DLD1 (cell line): ENCODE measurements around the gene RASGRP3.

Source experiments
- in situ Hi-C: cut with HindIII; loops from 2 replicates; pipeline ENCODE4 v1.10.0; 2017; ENCODE audit warnings: low sequenced_read_pairs

The RASGRP3 gene

GRCh38 chr2:33492399-33493134, 16.1 kb downstream of the RASGRP3 start:
- in situ Hi-C loops = no loop called here

- in situ Hi-C loops = no loop called here
These were observed 17.8 kb downstream of the RASGRP3 start for GRCh38 chr2:33494155-33494779.

- in situ Hi-C loops = no loop called here
These were observed 18.6 kb downstream of the RASGRP3 start for GRCh38 chr2:33494877-33495641.

- in situ Hi-C loops = no loop called here
These were observed 19.2 kb downstream of the RASGRP3 start for GRCh38 chr2:33495683-33496082.

- in situ Hi-C loops = no loop called here
These were observed 19.7 kb downstream of the RASGRP3 start for GRCh38 chr2:33496150-33496549.

- in situ Hi-C loops = no loop called here
These were observed 20.3 kb downstream of the RASGRP3 start for GRCh38 chr2:33496726-33497125.

GRCh38 chr2:33497221-33497650, 20.8 kb downstream of the RASGRP3 start:
- in situ Hi-C loops = no loop called here

- in situ Hi-C loops = no loop called here
These were observed 22.0 kb downstream of the RASGRP3 start for GRCh38 chr2:33498291-33498956.

- in situ Hi-C loops = no loop called here
These were observed 23.7 kb downstream of the RASGRP3 start for GRCh38 chr2:33500177-33500576.

- in situ Hi-C loops = no loop called here
These were observed 25.6 kb downstream of the RASGRP3 start for GRCh38 chr2:33502025-33502424.

- in situ Hi-C loops = no loop called here
These were observed 26.6 kb downstream of the RASGRP3 start for GRCh38 chr2:33503002-33503401.

GRCh38 chr2:33505966-33506365, 29.5 kb downstream of the RASGRP3 start:
- in situ Hi-C loops = no loop called here

GRCh38 chr2:33509908-33510585, 33.6 kb downstream of the RASGRP3 start:
- in situ Hi-C loops = no loop called here

- in situ Hi-C loops = no loop called here
These were observed 34.1 kb downstream of the RASGRP3 start for GRCh38 chr2:33510586-33510968.

- in situ Hi-C loops = no loop called here
These were observed 34.7 kb downstream of the RASGRP3 start for GRCh38 chr2:33511141-33511540.

GRCh38 chr2:33512112-33512511, 35.7 kb downstream of the RASGRP3 start:
- in situ Hi-C loops = no loop called here

- in situ Hi-C loops = no loop called here
These were observed 37.0 kb downstream of the RASGRP3 start for GRCh38 chr2:33513480-33513879.

- in situ Hi-C loops = no loop called here
These were observed 40.1 kb downstream of the RASGRP3 start for GRCh38 chr2:33516456-33516995.

- in situ Hi-C loops = no loop called here
These were observed 41.8 kb downstream of the RASGRP3 start for GRCh38 chr2:33518200-33518599.

- in situ Hi-C loops = no loop called here
These were observed 42.5 kb downstream of the RASGRP3 start for GRCh38 chr2:33518929-33519328.
